GM12878 (cell line): ENCODE data around the gene NEK1. TPM values are rescaled to one million over a fixed set of nuclear protein-coding genes. Genes with fewer than 3 reads are reported as not detected.

ENCODE experiments used
- ATAC-seq: fragments of 200-7000 bp; cut with Tn5 transposase; 3 replicates; pipeline ENCODE4 v1.9.1; 2020; ENCODE audit warnings: mild to moderate bottlenecking, moderate library complexity
- BruUV-seq: library from RNA; stranded (reverse); fragments of 400-500 nt; replicated peaks from 2 replicates; lab custom pipeline; 2021; lab: Mats Ljungman, UMichigan
- CTCF ChIA-PET: fragments of 300-600 bp; sonication (Branson Sonifier 250); formaldehyde crosslinking; extraction: SDS; loops from one replicate; lab custom pipeline; 2021; ENCODE audit warnings: inconsistent platforms; lab: Yijun Ruan, JAX
- POLR2A ChIA-PET: fragments of 350-600 bp; formaldehyde crosslinking; extraction: SDS; loops from one replicate; lab custom pipeline; 2021; ENCODE audit warnings: inconsistent platforms; lab: Charles Lee
- RAD21 ChIA-PET: fragments of 300-600 bp; sonication (Branson Sonifier 250); formaldehyde crosslinking; loops from one replicate; lab custom pipeline; 2023; ENCODE audit warnings: antibody characterized with exemption; ENCODE audit not compliant: unreplicated experiment; lab: Charles Lee
- SMC1A ChIA-PET: fragments of 300-600 bp; sonication (Branson Sonifier 250); formaldehyde crosslinking; loops from one replicate; lab custom pipeline; 2023; ENCODE audit not compliant: unreplicated experiment, uncharacterized antibody; lab: Charles Lee
- DNase-seq: peaks from one replicate; pipeline ENCODE4 v3.0.0-alpha.2; 2011; ENCODE audit warnings: low read depth, low spot score
- FAIRE-seq: peaks from 3 replicates; lab custom pipeline; 2011; peaks lifted over from hg19 to GRCh38; lab: Jason Lieb, UNC
- H2AFZ ChIP-seq: 2 replicates; pipeline ENCODE4 v1.6.0; 2011; ENCODE audit warnings: low read depth, low read length, control low read depth; ENCODE audit not compliant: control insufficient read depth
- H3K27ac ChIP-seq: 2 replicates; pipeline ENCODE4 v1.5.1; 2011; ENCODE audit warnings: control low read depth; ENCODE audit not compliant: control insufficient read depth, insufficient read depth
- H3K27me3 ChIP-seq, 2 experiments: replicated peaks in 1 of 2; 2 replicates each; pipeline versions ENCODE4 v1.6.0 to v1.6.1; 2011; ENCODE audit warnings: low read length in 1 of 2; ENCODE audit not compliant: control insufficient read depth in 2 of 2, insufficient read depth in 2 of 2
- H3K36me3 ChIP-seq, 2 experiments: 2 replicates each; pipeline ENCODE4 v1.5.1; 2011; ENCODE audit warnings: low read length in 1 of 2; ENCODE audit not compliant: control insufficient read depth in 2 of 2, insufficient read depth in 2 of 2
- H3K4me1 ChIP-seq: 2 replicates; pipeline ENCODE4 v1.6.1; 2011; ENCODE audit warnings: mild to moderate bottlenecking, low read length, moderate library complexity, mixed read lengths; ENCODE audit not compliant: control insufficient read depth, insufficient read depth
- H3K4me2 ChIP-seq: 2 replicates; pipeline ENCODE4 v1.6.0; 2011; ENCODE audit warnings: control low read depth; ENCODE audit not compliant: control insufficient read depth, insufficient read depth
- H3K4me3 ChIP-seq: fragments of 200-600 bp; sonication (generic); 2 replicates; pipeline ENCODE4 v1.5.1; 2016
- H3K79me2 ChIP-seq: 2 replicates; pipeline ENCODE4 v1.6.0; 2011; ENCODE audit warnings: low read length; ENCODE audit not compliant: control insufficient read depth, insufficient read depth
- H3K9ac ChIP-seq: 2 replicates; pipeline ENCODE4 v1.8.0; 2011; ENCODE audit warnings: low read length, control low read depth, mixed read lengths; ENCODE audit not compliant: control insufficient read depth, insufficient read depth
- H3K9me3 ChIP-seq: replicated peaks from 3 replicates; pipeline ENCODE4 v1.5.1; 2011; ENCODE audit warnings: mild to moderate bottlenecking, low read length; ENCODE audit not compliant: control insufficient read depth, insufficient read depth
- H4K20me1 ChIP-seq: 2 replicates; pipeline ENCODE4 v1.6.0; 2011; ENCODE audit not compliant: control insufficient read depth, insufficient read depth
- CBX3 ChIP-seq: fragments of 200-600 bp; sonication (generic); IDR thresholded peaks from 2 replicates; pipeline ENCODE4 v1.6.1; 2016; ENCODE audit warnings: low read depth, borderline replicate concordance
- CBX5 ChIP-seq: sonication (generic); IDR thresholded peaks from 2 replicates; pipeline ENCODE4 v1.6.1; 2016; ENCODE audit warnings: low read depth, moderate library complexity, mild to moderate bottlenecking, inconsistent platforms
- CEBPB ChIP-seq, 2 experiments: fragments of 150-350 bp in 1 of 2; IDR thresholded peaks; 2 replicates each; pipeline ENCODE4 v1.6.1; 2012 to 2014; ENCODE audit warnings: low read depth in 2 of 2, low read length in 2 of 2, borderline replicate concordance in 1 of 2, inconsistent platforms in 1 of 2
- CHD2 ChIP-seq: IDR thresholded peaks from 2 replicates; pipeline ENCODE4 v1.6.1; 2011; ENCODE audit warnings: low read depth, low read length, improper control_type of control experiment, borderline replicate concordance
- LARP7 ChIP-seq: fragments of 450-650 bp; IDR thresholded peaks from 2 replicates; pipeline ENCODE4 v1.6.1; 2017; ENCODE audit warnings: mild to moderate bottlenecking
- MYB ChIP-seq: fragments of 150-350 bp; IDR thresholded peaks from 2 replicates; pipeline ENCODE4 v1.6.1; 2014; ENCODE audit warnings: mild to moderate bottlenecking, low read depth, low read length, borderline replicate concordance
- NR2F1 ChIP-seq: fragments of 450-650 bp; conservative IDR thresholded peaks from 2 replicates; pipeline ENCODE4 v1.6.1; 2017; ENCODE audit warnings: mild to moderate bottlenecking
- POLR2AphosphoS2 ChIP-seq: IDR thresholded peaks from 2 replicates; pipeline ENCODE4 v1.6.1; 2011; ENCODE audit warnings: low read depth, mild to moderate bottlenecking, low read length, improper control_type of control experiment, moderate library complexity
- RAD21 ChIP-seq: IDR thresholded peaks from 2 replicates; pipeline ENCODE4 v1.6.1; 2011; ENCODE audit warnings: mild to moderate bottlenecking, low read depth, low read length, moderate library complexity; ENCODE audit not compliant: insufficient read depth
- SPI1 ChIP-seq: IDR thresholded peaks from 2 replicates; pipeline ENCODE4 v1.6.1; 2011; ENCODE audit warnings: low read depth, mild to moderate bottlenecking, low read length, moderate library complexity, borderline replicate concordance; ENCODE audit not compliant: insufficient read depth
- STAT1 ChIP-seq: fragments of 450-650 bp; conservative IDR thresholded peaks from 2 replicates; pipeline ENCODE4 v1.6.1; 2014; ENCODE audit warnings: antibody characterized with exemption, mild to moderate bottlenecking
- ZZZ3 ChIP-seq: IDR thresholded peaks from 2 replicates; pipeline ENCODE4 v1.6.1; 2011; ENCODE audit warnings: low read depth; ENCODE audit not compliant: control insufficient read depth, insufficient read length
- in situ Hi-C: fragments of 300-500 bp; cut with MboI; formaldehyde crosslinking; loops from 9 replicates; pipeline ENCODE4 v1.14.3; 2018; ENCODE audit warnings: mixed read lengths
- intact Hi-C: fragments of 100-400 bp; cut with micrococcal nuclease; formaldehyde crosslinking; loops from one replicate; pipeline ENCODE4 v1.14.2; 2022; ENCODE audit not compliant: unreplicated experiment
- polyA plus RNA-seq, 11 experiments: library from polyadenylated mRNA; depleted of rRNA in 4 of 11; unstranded in 6 of 11; stranded (reverse) in 5 of 11; fragments of >200 nt; fragmentation: Nextera tagmentation in 4 of 11; fragmentation: Illumina TruSeq in 1 of 11; extraction: Ambion mirVana in 4 of 11; extraction: Trizol in 1 of 11; gene quantifications; 1 replicate in 1 of 11; 2 replicates in 10 of 11; pipeline versions ENCODE4 v1.2.1 to v1.2.3, GENCODE V29; 2011 to 2016; ENCODE audit warnings: inconsistent platforms in 2 of 11, missing spikeins in 2 of 11, low read depth in 1 of 11
- total RNA-seq, 4 experiments: library from RNA; depleted of rRNA in 3 of 4; stranded (reverse); fragments of >200 nt in 3 of 4; fragmentation: Illumina TruSeq in 1 of 4; extraction: Trizol in 1 of 4; gene quantifications; 2 replicates each; pipeline versions ENCODE4 v1.2.1 to v1.2.3, GENCODE V29; 2013 to 2021
- TF ChIP-seq, protein P1 (sequence below): fragments of 450-650 bp; IDR thresholded peaks from 2 replicates; pipeline ENCODE4 v1.6.1; 2018; ENCODE audit warnings: borderline replicate concordance, mild to moderate bottlenecking; ENCODE audit not compliant: partially characterized antibody
- TF ChIP-seq, protein P2 (sequence below): fragments of 450-650 bp; IDR thresholded peaks from 2 replicates; pipeline ENCODE4 v1.6.1; 2016; ENCODE audit warnings: mild to moderate bottlenecking
- TF ChIP-seq, protein P3 (sequence below): IDR thresholded peaks from 2 replicates; pipeline ENCODE4 v1.6.1; 2011; ENCODE audit warnings: mild to moderate bottlenecking, low read depth, low read length, moderate library complexity; ENCODE audit not compliant: insufficient replicate concordance
- TF ChIP-seq, protein P4 (sequence below): fragments of 450-650 bp; IDR thresholded peaks from 2 replicates; pipeline ENCODE4 v1.6.1; 2017; ENCODE audit warnings: mild to moderate bottlenecking, low read depth, inconsistent platforms; ENCODE audit not compliant: poor library complexity, severe bottlenecking

Gene NEK1
- total and polyA plus RNA-seq, 10 of the 15 experiments (the other 5 are each of a cell fraction or from before 2014, with no cell fraction given): 4.9 to 16.1 (median 7.5) TPM

DNA sequence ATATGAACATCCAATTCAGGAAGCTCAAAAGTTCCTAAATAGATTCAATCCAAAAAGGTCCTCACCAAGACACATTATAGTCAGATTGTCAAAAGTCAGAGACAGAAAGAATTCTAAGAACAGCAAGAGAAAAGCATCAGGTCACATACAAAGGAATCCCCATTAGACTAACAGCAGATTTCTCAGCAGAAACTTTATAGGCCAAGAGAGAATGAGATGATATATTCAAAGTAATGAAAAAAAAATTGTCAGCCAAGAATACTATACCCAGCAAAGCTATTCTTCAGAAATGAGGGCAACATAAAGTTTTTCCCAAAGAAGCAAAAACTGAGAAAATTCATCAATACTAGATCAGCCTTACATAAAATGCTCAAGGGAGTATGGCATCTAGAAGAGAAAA is 235.0 kb downstream of the NEK1 start:
- Histone ChIP-seq H3K36me3 (no peaks in the 10 kb centered on the region), H3K9me3 (peaks cover 5% of the 10 kb centered on the region; the same call in 2 of the 3 replicates), H2AFZ (no peak overlapping the region), H3K4me2 (no peak overlapping the region), H4K20me1 (no peaks in the 10 kb centered on the region), H3K4me1 (no peaks in the 10 kb centered on the region), H3K4me3 (no peak overlapping the region), H3K27me3 (no peaks in the 10 kb centered on the region), H3K79me2 (no peaks in the 10 kb centered on the region), H3K27ac (no peak overlapping the region), H3K9ac (no peak overlapping the region)
- ATAC-seq (no peak), DNase-seq (no peak), FAIRE-seq (no peak)
- ChIA-PET POLR2A (no interaction called here), RAD21 (no interaction called here), CTCF (interaction anchor here (0.7 to 0.9 kb wide), 3 partner anchors 13 to 37 kb away, joined by 3 read pairs; no protein-coding TSS in a partner anchor), SMC1A (interaction anchor here (1.8 kb wide), 1 partner anchor 9 kb away, joined by 5 read pairs; no protein-coding TSS in a partner anchor)
- in situ Hi-C loops (no loop called here), intact Hi-C loops (no loop called here)
- no TSS peak for BruUV-seq
- TF ChIP-seq MYB (no peak), ZZZ3 (no peak), NR2F1 (no peak), SPI1 (no peak), CHD2 (no peak), RAD21 (no peak), CBX3 (0 out of 2 replicates have a peak, but pooled peaks have one; percentile 66), STAT1 (no peak), POLR2AphosphoS2 (no peak), CBX5 (peak; percentile 98), LARP7 (no peak), CEBPB (IDR thresholded peaks at IDR 0.05; ENCODE audit: borderline replicate concordance in 1 of 2, low read depth in 2 of 2, low read length in 2 of 2) (no peak)
- TF ChIP-seq, protein P1, sequence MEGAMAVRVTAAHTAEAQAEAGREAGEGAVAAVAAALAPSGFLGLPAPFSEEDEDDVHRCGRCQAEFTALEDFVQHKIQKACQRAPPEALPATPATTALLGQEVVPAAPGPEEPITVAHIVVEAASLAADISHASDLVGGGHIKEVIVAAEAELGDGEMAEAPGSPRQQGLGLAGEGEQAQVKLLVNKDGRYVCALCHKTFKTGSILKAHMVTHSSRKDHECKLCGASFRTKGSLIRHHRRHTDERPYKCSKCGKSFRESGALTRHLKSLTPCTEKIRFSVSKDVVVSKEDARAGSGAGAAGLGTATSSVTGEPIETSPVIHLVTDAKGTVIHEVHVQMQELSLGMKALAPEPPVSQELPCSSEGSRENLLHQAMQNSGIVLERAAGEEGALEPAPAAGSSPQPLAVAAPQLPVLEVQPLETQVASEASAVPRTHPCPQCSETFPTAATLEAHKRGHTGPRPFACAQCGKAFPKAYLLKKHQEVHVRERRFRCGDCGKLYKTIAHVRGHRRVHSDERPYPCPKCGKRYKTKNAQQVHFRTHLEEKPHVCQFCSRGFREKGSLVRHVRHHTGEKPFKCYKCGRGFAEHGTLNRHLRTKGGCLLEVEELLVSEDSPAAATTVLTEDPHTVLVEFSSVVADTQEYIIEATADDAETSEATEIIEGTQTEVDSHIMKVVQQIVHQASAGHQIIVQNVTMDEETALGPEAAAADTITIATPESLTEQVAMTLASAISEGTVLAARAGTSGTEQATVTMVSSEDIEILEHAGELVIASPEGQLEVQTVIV: no peak
- TF ChIP-seq, protein P2, sequence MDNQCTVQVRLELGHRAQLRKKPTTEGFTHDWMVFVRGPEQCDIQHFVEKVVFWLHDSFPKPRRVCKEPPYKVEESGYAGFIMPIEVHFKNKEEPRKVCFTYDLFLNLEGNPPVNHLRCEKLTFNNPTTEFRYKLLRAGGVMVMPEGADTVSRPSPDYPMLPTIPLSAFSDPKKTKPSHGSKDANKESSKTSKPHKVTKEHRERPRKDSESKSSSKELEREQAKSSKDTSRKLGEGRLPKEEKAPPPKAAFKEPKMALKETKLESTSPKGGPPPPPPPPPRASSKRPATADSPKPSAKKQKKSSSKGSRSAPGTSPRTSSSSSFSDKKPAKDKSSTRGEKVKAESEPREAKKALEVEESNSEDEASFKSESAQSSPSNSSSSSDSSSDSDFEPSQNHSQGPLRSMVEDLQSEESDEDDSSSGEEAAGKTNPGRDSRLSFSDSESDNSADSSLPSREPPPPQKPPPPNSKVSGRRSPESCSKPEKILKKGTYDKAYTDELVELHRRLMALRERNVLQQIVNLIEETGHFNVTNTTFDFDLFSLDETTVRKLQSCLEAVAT: no peak
- TF ChIP-seq, protein P3, sequence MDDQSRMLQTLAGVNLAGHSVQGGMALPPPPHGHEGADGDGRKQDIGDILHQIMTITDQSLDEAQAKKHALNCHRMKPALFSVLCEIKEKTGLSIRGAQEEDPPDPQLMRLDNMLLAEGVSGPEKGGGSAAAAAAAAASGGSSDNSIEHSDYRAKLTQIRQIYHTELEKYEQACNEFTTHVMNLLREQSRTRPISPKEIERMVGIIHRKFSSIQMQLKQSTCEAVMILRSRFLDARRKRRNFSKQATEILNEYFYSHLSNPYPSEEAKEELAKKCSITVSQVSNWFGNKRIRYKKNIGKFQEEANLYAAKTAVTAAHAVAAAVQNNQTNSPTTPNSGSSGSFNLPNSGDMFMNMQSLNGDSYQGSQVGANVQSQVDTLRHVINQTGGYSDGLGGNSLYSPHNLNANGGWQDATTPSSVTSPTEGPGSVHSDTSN: no peak
- TF ChIP-seq, protein P4, sequence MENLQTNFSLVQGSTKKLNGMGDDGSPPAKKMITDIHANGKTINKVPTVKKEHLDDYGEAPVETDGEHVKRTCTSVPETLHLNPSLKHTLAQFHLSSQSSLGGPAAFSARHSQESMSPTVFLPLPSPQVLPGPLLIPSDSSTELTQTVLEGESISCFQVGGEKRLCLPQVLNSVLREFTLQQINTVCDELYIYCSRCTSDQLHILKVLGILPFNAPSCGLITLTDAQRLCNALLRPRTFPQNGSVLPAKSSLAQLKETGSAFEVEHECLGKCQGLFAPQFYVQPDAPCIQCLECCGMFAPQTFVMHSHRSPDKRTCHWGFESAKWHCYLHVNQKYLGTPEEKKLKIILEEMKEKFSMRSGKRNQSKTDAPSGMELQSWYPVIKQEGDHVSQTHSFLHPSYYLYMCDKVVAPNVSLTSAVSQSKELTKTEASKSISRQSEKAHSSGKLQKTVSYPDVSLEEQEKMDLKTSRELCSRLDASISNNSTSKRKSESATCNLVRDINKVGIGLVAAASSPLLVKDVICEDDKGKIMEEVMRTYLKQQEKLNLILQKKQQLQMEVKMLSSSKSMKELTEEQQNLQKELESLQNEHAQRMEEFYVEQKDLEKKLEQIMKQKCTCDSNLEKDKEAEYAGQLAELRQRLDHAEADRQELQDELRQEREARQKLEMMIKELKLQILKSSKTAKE: peak; percentile 18
